SKM-1 (cell line): ENCODE measurements around the gene TFRC.
"Not testable (repeated sequence)": the region's sequence is repeated elsewhere in the genome, so short reads cannot be mapped to it uniquely, and the experiment has no call there.

Experiments
- DNase-seq: peaks from one replicate; lab custom pipeline; 2025; ENCODE audit not compliant: unreplicated experiment; lab: John Stamatoyannopoulos, UW

Gene TFRC

DNA sequence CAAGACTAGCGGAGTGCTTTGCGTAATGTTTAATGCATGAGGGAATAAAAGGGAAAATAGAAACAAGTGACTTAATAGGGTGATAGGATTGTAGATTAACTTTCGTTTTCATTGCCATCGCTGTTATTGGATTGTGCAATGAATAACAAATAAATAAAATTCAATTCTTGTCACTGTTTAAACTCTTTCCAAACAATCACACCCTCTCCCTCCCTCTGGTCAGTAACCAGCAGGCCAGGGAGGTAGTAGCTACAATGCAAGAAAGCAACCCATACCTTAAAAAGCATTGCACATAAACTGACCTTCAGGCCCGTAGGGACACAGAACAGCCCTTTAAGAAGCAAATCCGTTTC lies 705 bp upstream of the TFRC start:
- DNase-seq: no peak

- no peak for DNase-seq
These were observed 672 bp downstream of the TFRC start for GRCh38 chr3:196081002-196081833.

- DNase-seq: not testable (repeated sequence)
These were observed 1.6 kb downstream of the TFRC start for GRCh38 chr3:196080101-196080846.

- DNase-seq: no peak
These were observed 2.2 kb downstream of the TFRC start for GRCh38 chr3:196079682-196080081.

DNA sequence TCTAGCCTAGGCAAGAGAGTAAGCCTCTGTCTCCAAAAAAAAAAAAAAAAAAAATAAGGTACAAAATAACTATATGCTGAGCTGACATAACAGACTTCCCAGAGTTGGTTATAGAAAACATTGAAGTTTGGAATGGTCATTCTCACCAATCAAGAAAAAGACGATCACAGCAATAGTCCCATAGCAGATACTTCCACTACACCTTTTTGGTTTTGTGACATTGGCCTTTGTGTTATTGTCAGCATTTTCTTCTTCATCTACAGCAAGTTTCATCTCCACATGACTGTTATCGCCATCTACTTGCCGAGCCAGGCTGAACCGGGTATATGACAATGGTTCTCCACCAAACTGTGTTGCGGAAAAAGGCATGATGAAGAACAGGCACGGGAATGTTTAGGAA lies 6.9 kb downstream of the TFRC start:
- no peak for DNase-seq

- DNase-seq: peak; percentile 63
These were observed 8.6 kb downstream of the TFRC start for GRCh38 chr3:196073255-196073753.

DNA sequence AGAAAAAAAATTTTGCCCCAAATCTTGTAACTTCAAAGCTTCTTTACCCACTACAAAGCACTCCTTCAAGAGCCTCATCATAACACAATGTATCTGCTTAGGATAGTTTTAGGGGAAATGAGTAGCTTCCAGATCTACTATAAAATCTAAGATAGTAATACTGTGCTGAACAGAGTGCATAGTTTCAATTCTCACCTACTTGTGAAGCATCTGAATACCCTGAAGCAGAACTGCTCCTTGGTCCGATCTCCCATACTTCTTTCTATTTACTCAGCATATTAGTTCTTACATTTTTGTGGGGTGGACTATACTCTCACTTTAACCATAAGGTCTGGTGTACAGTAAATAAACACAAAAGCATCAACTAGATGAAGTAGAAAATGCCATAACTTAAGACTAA lies 9.6 kb downstream of the TFRC start:
- DNase-seq: no peak

DNA sequence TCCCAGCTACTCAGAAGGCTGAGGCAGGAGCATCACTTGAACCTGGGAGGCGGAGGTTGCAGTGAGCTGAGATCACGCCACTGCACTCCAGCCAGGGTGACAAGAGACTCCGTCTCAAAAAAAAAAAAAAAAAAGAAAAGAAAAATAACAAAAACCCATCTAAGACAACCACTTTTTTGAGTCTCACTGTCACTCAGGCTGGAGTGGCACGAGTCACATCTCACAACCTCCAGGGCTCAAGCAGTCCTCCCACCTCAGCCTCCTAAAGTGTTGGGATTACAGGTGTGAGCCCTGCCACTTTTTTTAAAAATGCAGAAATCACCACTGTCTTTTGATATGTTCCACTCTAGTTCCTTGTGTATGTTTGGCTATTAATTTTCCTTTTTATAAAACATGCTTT lies 13.1 kb downstream of the TFRC start:
- not testable (repeated sequence) for DNase-seq

- no peak for DNase-seq
These were observed 14.5 kb downstream of the TFRC start for GRCh38 chr3:196067439-196067838.

DNA sequence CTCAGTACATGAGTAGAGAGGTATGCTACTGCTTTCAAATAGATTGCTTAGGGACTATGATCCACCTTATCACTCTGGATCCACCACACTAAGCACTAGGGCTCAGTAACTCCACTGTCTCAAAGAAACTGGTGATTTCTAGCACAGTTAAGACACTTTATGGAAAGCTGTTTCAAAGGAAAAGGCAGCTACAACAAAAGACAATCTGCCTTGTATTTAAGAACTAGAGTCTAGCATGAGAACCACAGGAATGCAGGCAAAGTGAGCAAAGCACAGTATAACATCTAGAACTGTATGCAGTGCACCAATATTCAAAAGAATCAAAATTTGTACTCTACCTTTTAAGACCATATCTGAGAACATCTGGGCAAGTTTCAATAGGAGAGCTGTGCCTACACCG lies 17.9 kb downstream of the TFRC start:
- DNase-seq: no peak

DNA sequence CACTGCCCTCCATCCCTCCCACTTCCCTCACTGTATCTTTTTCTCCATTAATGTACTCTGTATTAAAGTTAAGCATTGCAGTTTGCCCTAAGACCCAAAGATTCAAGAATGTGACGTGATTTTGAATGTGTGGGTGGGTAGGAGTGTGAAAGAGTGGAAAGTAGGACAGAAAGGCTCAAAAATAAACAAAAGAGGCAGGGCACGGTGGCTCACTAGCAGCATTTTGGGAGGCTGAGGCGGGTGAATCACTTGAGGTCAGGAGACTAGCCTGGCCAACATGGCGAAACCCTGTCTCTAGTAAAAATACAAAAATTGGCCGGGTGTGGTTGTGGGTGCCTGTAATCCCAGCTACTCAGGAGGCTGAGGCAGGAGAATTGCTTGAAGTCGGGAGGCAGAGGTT lies 18.4 kb downstream of the TFRC start:
- no peak for DNase-seq

GRCh38 chr3:196063049-196063448 lies 18.8 kb downstream of the TFRC start:
- DNase-seq: no peak

GRCh38 chr3:196060834-196061233 lies 21.1 kb downstream of the TFRC start:
- no peak for DNase-seq

- DNase-seq: no peak
These were observed 24.0 kb downstream of the TFRC start for GRCh38 chr3:196057760-196058331.

DNA sequence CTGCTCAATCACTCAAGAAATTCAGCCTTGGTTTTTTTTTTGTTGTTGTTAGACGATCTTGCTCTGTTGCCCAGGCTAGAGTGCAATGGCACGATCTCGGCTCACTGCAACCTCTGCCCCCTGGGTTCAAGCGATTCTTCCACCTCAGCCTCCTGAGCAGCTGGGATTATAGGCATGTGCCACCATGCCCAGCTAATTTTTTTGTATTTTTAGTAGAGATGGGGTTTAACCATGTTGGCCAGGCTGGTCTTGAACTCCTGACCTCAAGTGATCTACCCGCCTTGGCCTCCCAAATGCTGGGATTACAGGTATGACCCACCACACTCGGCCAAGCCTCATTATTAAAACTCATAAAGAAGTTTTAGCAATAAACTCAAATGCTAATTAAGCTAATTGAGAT lies 25.5 kb downstream of the TFRC start:
- DNase-seq: not testable (repeated sequence)

- DNase-seq: peak; percentile 85
These were observed 26.1 kb downstream of the TFRC start for GRCh38 chr3:196055683-196056270.

DNA sequence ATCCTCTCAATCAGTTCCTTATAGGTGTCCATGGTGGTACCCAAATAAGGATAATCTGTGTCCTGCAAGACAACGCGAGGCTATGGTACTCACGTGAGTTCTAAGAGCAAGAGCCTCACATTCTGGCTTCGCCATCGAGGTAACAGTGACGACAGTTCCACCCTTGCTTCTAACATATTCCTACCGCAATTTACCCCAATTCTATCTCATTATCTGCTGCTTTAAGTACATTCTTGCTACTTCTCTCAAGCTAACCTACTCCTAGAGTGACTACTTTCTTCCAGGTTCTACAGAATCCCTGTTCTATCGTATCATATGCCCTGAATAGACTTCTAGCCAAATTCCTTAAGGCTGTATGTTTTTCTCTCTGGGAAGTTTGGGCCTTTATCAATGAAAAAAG lies 26.6 kb downstream of the TFRC start:
- no peak for DNase-seq

- no peak for DNase-seq
These were observed 27.2 kb downstream of the TFRC start for GRCh38 chr3:196054661-196055060.

GRCh38 chr3:196053487-196053886 lies 28.4 kb downstream of the TFRC start:
- DNase-seq: no peak

DNA sequence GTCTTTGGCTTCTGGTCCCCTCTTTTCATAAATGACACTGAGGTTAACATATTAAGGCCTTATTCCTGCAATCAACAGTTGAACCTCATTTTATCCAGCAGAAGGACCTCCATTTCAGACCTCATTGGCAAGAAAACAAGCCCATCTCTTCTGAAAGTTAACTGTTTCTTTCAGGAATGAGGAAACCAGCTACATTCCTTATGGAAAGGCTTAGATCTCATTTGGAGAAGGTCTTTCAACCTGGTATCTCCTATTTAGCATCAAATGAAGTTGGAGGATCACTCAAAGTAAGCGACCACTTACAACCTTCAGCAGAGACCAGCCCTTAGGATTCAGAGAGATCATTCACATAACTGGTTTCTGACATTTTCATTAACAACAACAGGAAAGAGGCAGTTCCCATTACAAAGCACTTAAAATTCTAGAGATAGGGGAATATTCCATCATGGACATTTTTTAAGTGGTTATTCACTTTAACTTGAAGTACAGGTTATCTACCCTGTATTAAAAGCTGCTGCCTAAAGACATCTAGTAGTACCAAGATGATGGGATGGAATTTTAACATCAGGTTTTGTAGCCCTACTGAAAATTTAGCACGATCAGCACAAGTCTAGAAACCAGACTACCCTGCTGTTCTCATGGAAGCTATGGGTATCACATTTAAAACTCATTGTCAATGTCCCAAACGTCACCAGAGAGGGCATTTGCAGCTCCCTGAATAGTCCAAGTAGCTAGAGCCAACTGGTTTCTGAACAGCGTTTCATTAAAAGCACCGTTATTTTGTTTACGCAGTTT lies 30.4 kb downstream of the TFRC start:
- no peak for DNase-seq

- no peak for DNase-seq
These were observed 31.3 kb downstream of the TFRC start for GRCh38 chr3:196050597-196050996.
